Measurements from ENCODE around the gene PITX3. TPM values are rescaled to one million over a fixed set of nuclear protein-coding genes. Genes with fewer than 3 reads are reported as not detected.

PITX3 gene
- total RNA-seq, 4 donors from 2014 or later: 0.30 TPM; not detected in 3

DNA sequence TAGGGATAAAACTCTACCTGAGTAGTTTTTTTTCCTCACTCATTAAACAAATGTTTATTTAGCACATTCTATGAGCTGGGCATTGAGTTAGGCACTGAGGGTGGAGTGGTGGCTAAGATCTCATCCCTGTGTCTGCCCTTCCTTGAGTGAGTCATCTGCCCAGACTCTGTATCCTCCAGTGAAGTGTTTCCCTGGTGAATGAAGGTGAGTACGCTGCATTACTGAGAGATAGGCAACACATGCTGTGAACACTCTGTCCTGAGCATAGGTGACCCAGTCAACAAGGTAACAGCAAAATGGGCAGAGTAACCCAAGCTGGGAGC lies 5.8 kb downstream of the PITX3 start:
- no peaks in the 10 kb centered on the region for H3K36me3 ChIP-seq
- H3K4me1 ChIP-seq: peaks cover 0 to 20% (median 12%) of the 10 kb centered on the region in 3 donors
- peaks cover 63% of the 10 kb centered on the region for H3K27me3 ChIP-seq
- no peak for TF ChIP-seq POLR2AphosphoS5 (IDR thresholded peaks at IDR 0.05)
- TF ChIP-seq POLR2A (IDR thresholded peaks at IDR 0.05): no peak
- TF ChIP-seq EP300 (IDR thresholded peaks at IDR 0.05): no peak
- no peak for TF ChIP-seq CTCF (IDR thresholded peaks at IDR 0.05)
- no peak overlapping the region for H3K27ac ChIP-seq
- ATAC-seq: no peak
- H3K9me3 ChIP-seq: no peaks in the 10 kb centered on the region
- no peak overlapping the region for H3K4me3 ChIP-seq
- WGBS, 2 donors (ENCODE audit: low coverage in 1 of 2): 100% methylated on average over 1 of the region's 1 CpG; no CpG with 5 or more reads in 1 of the 2 donors

DNA sequence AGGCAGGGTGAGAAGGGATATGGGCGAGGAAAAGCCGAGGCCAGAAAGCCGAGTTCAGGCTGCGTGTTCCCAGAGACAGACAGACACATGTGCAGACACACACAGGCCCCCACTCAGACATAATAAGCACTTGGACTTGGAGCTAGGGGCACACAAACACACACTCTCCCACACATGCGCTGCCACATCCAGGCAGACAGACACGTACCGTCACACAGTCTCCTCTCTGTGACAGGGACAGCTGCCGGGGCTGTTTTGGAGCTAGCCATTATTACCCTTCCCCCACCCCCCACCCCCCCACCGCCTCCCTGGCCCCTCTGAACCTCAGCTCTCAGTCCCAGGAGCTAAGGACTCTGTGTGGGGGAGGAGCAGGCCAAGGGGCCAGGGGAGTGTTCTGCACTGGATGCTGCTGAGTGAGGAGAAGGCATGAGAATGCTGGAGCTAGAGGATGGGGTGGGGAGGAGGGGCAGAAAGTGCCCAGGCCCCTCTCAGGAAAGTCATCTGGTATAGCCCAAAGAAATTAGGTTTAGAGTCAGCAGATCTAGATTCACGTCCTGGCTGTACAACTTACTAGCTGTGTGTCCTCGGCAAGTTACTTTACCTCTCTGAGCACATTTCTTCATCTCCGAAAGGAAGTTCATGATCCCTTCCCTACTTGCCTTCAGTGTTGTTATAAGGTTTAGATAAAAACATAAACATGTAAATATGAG lies 6.3 kb downstream of the PITX3 start:
- peaks cover 0 to 20% (median 16%) of the 10 kb centered on the region in 3 donors for H3K4me1 ChIP-seq
- H3K27ac ChIP-seq: no peak overlapping the region
- TF ChIP-seq POLR2A (IDR thresholded peaks at IDR 0.05): no peak
- no peak for TF ChIP-seq EP300 (IDR thresholded peaks at IDR 0.05)
- TF ChIP-seq CTCF (IDR thresholded peaks at IDR 0.05): no peak
- H3K4me3 ChIP-seq: no peak overlapping the region
- no peaks in the 10 kb centered on the region for H3K36me3 ChIP-seq
- no peak for ATAC-seq
- H3K27me3 ChIP-seq: peaks cover 65% of the 10 kb centered on the region
- no peaks in the 10 kb centered on the region for H3K9me3 ChIP-seq
- 66 to 71% methylated on average over 1 to 7 of the region's 12 CpGs for WGBS, 2 donors (ENCODE audit: low coverage in 1 of 2)

DNA sequence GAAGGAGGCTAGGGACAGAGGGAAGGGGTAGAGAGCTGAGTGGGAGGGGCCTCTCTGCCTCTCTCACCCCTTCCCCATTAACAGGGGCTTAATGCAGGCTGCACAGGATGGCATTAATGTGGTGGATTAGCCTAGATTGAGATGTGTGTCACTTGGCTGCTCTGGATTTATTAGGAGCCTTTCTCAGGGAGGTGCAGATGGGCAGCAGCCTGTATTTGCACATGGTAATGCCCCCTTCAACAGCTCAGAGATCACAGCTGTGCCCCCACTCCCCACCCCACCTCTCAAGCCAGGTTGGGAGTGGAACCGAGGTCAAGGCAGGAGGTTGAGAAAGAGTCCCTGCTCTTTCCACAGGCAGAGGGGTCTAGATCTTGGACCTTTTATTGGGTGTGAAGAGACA lies 7.3 kb downstream of the PITX3 start:
- H3K27me3 ChIP-seq: peaks cover 73% of the 10 kb centered on the region
- ATAC-seq: no peak
- 100% methylated on average over 1 of the region's 1 CpG; no CpG with 5 or more reads in 1 of the 2 donors for WGBS, 2 donors (ENCODE audit: low coverage in 1 of 2)
- H3K27ac ChIP-seq: no peak overlapping the region
- H3K4me3 ChIP-seq: no peak overlapping the region
- H3K9me3 ChIP-seq: no peaks in the 10 kb centered on the region
- no peaks in the 10 kb centered on the region for H3K36me3 ChIP-seq
- no peak for TF ChIP-seq POLR2A (IDR thresholded peaks at IDR 0.05)
- no peak for TF ChIP-seq POLR2AphosphoS5 (IDR thresholded peaks at IDR 0.05)
- no peak for TF ChIP-seq CTCF (IDR thresholded peaks at IDR 0.05)
- no peak for TF ChIP-seq EP300 (IDR thresholded peaks at IDR 0.05)
- peaks cover 0 to 23% (median 19%) of the 10 kb centered on the region in 3 donors for H3K4me1 ChIP-seq

GRCh38 chr10:102231357-102232318 lies 9.7 kb downstream of the PITX3 start:
- 0 to 15% methylated on average over 9 of the region's 76 CpGs for WGBS, 2 donors (ENCODE audit: low coverage in 1 of 2)
- Histone ChIP-seq H3K4me1 (peaks cover 0 to 26% (median 19%) of the 10 kb centered on the region in 3 donors), H3K27me3 (peaks cover 95% of the 10 kb centered on the region), H3K9me3 (no peaks in the 10 kb centered on the region), H3K4me3 (peak overlapping the region in 1 of 2 donors; percentile 52), H3K27ac (no peak overlapping the region), H3K36me3 (no peaks in the 10 kb centered on the region)
- peak; percentile 32 for ATAC-seq
- TF ChIP-seq EP300 (IDR thresholded peaks at IDR 0.05) (no peak), CTCF (IDR thresholded peaks at IDR 0.05) (peak in 3 of 4 experiments; percentile 53 to 74 (median 66))

Measured in gastroesophageal sphincter (tissue), 4 donors.